ENCODE data around the gene PCNX1. TPM values are rescaled to one million over a fixed set of nuclear protein-coding genes. Genes with fewer than 3 reads are reported as not detected.
"Not testable (repeated sequence)": the region's sequence is repeated elsewhere in the genome, so short reads cannot be mapped to it uniquely, and the experiment has no call there.

PCNX1 gene
- total RNA-seq, 6 experiments from 2014 or later, result 35.1 to 49.6 (median 41.1) TPM

- Mint-ChIP-seq H3K9me3 (peaks cover 22% of the 10 kb centered on the region), H3K4me3 (peak overlapping the region; percentile 17; the same call in 1 of the 2 replicates)
Observed at GRCh38 chr14:70871863-70872677, 35.2 kb upstream of the PCNX1 start.

DNA sequence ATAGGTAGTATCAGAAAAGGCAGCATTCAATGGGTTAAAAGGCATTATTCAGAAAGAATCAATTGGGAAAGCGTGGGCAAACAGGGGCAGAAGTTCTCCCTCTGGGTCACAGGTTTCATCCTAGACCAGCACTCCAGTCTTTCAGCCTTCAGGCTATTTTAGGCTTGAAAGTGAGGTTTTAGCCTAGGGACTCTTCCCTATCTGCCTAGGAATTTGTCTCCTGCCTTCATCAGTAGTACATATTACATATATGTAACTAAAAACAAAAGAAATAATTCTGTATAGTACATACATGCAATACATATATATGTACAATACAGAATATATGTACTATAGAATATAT is 34.6 kb upstream of the PCNX1 start:
- no peak for TF ChIP-seq CTCF (IDR thresholded peaks at IDR 0.05)
- Mint-ChIP-seq H3K4me1 (ENCODE audit: low read depth) (peaks cover 5% of the 10 kb centered on the region; the same call in 1 of the 2 replicates), H3K27me3 (ENCODE audit: insufficient read depth) (no peaks in the 10 kb centered on the region), H3K36me3 (ENCODE audit: low read depth) (peaks cover 19% of the 10 kb centered on the region), H3K4me3 (peak overlapping the region; percentile 17; the same call in 1 of the 2 replicates), H3K27ac (no peak overlapping the region), H3K9me3 (peaks cover 20% of the 10 kb centered on the region)
- DNase-seq, result no peak

More at GRCh38 chr14:70871863-70872677, 35.2 kb upstream of the PCNX1 start:
- TF ChIP-seq CTCF (IDR thresholded peaks at IDR 0.05), result no peak
- Mint-ChIP-seq H3K27me3 (ENCODE audit: insufficient read depth) (no peaks in the 10 kb centered on the region), H3K4me1 (ENCODE audit: low read depth) (peaks cover 5% of the 10 kb centered on the region; the same call in 1 of the 2 replicates), H3K27ac (no peak overlapping the region), H3K36me3 (ENCODE audit: low read depth) (peaks cover 20% of the 10 kb centered on the region)
- DNase-seq, result no peak

DNA sequence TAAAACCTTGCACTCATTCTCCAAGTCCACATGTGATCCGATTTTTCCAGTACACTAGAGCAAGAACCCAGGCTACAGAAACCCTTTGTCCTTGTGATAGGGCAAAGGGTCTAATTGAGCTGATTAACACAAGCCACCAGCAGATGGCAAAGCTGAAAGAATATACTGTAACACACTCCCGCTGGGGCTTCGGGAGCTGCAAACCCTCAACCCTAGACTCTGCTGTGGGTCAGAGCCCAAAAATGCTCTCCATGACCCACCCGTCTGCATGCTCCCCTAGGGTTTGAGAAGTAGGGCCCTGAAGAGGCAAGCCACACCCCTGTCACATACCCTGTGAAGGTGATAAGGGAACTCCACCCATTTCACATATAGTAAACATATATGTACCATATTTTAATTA is 33.6 kb upstream of the PCNX1 start:
- Mint-ChIP-seq H3K27me3 (ENCODE audit: insufficient read depth) (no peaks in the 10 kb centered on the region), H3K36me3 (ENCODE audit: low read depth) (peaks cover 15% of the 10 kb centered on the region), H3K4me3 (no peak overlapping the region), H3K4me1 (ENCODE audit: low read depth) (peaks cover 5% of the 10 kb centered on the region; the same call in 1 of the 2 replicates), H3K27ac (no peak overlapping the region), H3K9me3 (peaks cover 17% of the 10 kb centered on the region)
- peak; percentile 11; the same call in 1 of the 2 replicates for TF ChIP-seq CTCF (IDR thresholded peaks at IDR 0.05)
- DNase-seq, result no peak

- not testable (repeated sequence) for H3K27ac Mint-ChIP-seq
Observed at GRCh38 chr14:70875811-70876460, 31.3 kb upstream of the PCNX1 start.

GRCh38 chr14:70879448-70879847 is 27.8 kb upstream of the PCNX1 start:
- H3K36me3 Mint-ChIP-seq (ENCODE audit: low read depth), result no peaks in the 10 kb centered on the region
- H3K4me3 Mint-ChIP-seq, result no peak overlapping the region
- no peak for DNase-seq
- no peaks in the 10 kb centered on the region for H3K27me3 Mint-ChIP-seq (ENCODE audit: insufficient read depth)
- no peak for TF ChIP-seq CTCF (IDR thresholded peaks at IDR 0.05)
- no peaks in the 10 kb centered on the region for H3K9me3 Mint-ChIP-seq
- H3K4me1 Mint-ChIP-seq (ENCODE audit: low read depth), result peaks cover 23% of the 10 kb centered on the region
- no peak overlapping the region for H3K27ac Mint-ChIP-seq

More at GRCh38 chr14:70875811-70876460, 31.3 kb upstream of the PCNX1 start:
- H3K9me3 Mint-ChIP-seq; H3K36me3 Mint-ChIP-seq (ENCODE audit: low read depth); H3K27me3 Mint-ChIP-seq (ENCODE audit: insufficient read depth); H3K4me1 Mint-ChIP-seq (ENCODE audit: low read depth); DNase-seq; H3K4me3 Mint-ChIP-seq: not testable (repeated sequence)

DNA sequence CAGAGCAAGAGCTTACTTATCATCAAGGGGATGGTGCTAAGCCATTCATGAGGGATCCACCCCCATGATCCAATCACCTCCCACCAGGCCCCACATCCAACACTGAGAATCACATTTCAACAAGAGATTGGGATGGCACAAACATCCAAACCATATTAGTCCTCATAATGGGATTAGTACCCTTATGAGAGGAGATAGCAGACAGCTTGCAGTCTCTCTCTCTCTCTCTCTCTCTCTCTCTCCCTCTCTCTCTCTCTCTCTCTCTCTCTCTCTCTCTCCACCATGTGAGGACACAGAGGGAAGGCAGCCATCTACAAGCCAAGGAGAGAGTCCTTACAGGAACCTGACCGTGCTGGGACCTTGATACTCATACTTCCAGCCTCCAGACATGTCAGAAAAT is 26.4 kb upstream of the PCNX1 start:
- H3K27me3 Mint-ChIP-seq (ENCODE audit: insufficient read depth); H3K9me3 Mint-ChIP-seq; H3K27ac Mint-ChIP-seq; H3K36me3 Mint-ChIP-seq (ENCODE audit: low read depth); H3K4me3 Mint-ChIP-seq; DNase-seq: not testable (repeated sequence)
- H3K4me1 Mint-ChIP-seq (ENCODE audit: low read depth), result peaks cover 28% of the 10 kb centered on the region

Data from HFFc6 (cell line).